GM18498 (cell line): ENCODE measurements around the gene KCNG1.

Experiments
- ATAC-seq: cut with Tn5 transposase; IDR thresholded peaks from one replicate; pipeline ENCODE4 v1.9.1; 2021; ENCODE audit warnings: mild to moderate bottlenecking, moderate library complexity; ENCODE audit not compliant: unreplicated experiment

KCNG1 gene

GRCh38 chr20:50957276-50957675 is 65.6 kb downstream of the KCNG1 start:
- ATAC-seq: no peak

- ATAC-seq: no peak
Measured at GRCh38 chr20:50953821-50954220, 69.1 kb downstream of the KCNG1 start.
